H1 (cell line): ENCODE data around the gene CLDN24. TPM values are rescaled to one million over a fixed set of nuclear protein-coding genes. Genes with fewer than 3 reads are reported as not detected.

Source experiments
- CEBPB ChIP-seq: IDR thresholded peaks from 2 replicates; pipeline ENCODE4 v1.6.1; 2012; ENCODE audit warnings: low read depth, low read length
- POLR2A ChIP-seq, 2 experiments: IDR thresholded peaks; 1 replicate in 1 of 2; 2 replicates in 1 of 2; pipeline ENCODE4 v1.6.1; 2011; ENCODE audit warnings: low read depth in 2 of 2, low read length in 2 of 2, mild to moderate bottlenecking in 2 of 2; ENCODE audit errors: control extremely low read depth in 1 of 2
- SP1 ChIP-seq: IDR thresholded peaks from 2 replicates; pipeline ENCODE4 v1.6.1; 2011; ENCODE audit warnings: low read depth, low read length
- polyA plus RNA-seq, 7 experiments: library from polyadenylated mRNA; depleted of rRNA in 3 of 7; stranded (reverse) in 5 of 7; unstranded in 2 of 7; fragments of >200 nt in 5 of 7; fragments of 200-250 nt in 2 of 7; gene quantifications; 1 replicate in 5 of 7; 2 replicates in 1 of 7; 4 replicates in 1 of 7; pipeline versions ENCODE4 v1.2.1 to v1.2.3, GENCODE V29; 2011 to 2013; ENCODE audit warnings: missing spikeins in 2 of 7, mixed read lengths in 2 of 7
- total RNA-seq: library from RNA; stranded (reverse); fragmentation: NEBNext Ultra II Directional; extraction: Animal tissue kit (Norgen Biotek cat#: 25700); gene quantifications from 2 replicates; pipeline ENCODE4 v1.2.1, GENCODE V29; 2021

Gene CLDN24
- total and polyA plus RNA-seq, 2 of the 8 experiments (the other 6 are each of a cell fraction or from before 2014, with no cell fraction given) = not detected

DNA sequence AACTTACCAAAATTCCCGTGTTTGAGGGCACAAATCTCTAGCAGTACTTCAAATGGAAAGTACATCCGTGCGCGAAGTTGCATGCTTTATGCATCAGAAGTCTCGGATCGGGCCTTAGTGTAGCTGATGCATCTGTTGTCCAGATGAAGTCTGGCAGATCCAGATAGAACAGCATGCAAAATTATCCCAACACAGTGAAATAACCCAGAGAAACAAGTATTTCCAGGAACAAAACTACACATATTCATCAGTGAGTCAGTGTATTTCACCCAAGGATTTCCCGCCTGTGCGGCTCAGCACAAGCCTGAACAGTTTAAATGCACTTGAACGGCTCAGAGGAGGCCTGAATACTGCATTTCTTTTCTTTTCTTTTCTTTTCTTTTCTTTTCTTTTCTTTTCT lies 27.4 kb upstream of the CLDN24 start (continued):
- no peak for TF ChIP-seq CEBPB
- TF ChIP-seq SP1 = no peak
- TF ChIP-seq POLR2A (IDR thresholded peaks at IDR 0.05; ENCODE audit: control extremely low read depth in 1 of 2, low read depth in 2 of 2, low read length in 2 of 2) = no peak
